ENCODE measurements around the gene TMEM132D. TPM values are rescaled to one million over a fixed set of nuclear protein-coding genes. Genes with fewer than 3 reads are reported as not detected.
A peak's percentile ranks its signal among the peaks of the same experiment; 100 is the strongest.

The TMEM132D gene
- total and polyA plus RNA-seq, 2 of the 8 experiments (the other 6 are each of a cell fraction or from before 2014, with no cell fraction given): 3.5 to 10.1 TPM

GRCh38 chr12:129186952-129187351, 716.9 kb downstream of the TMEM132D start:
- no peak overlapping the region for H3K23ac ChIP-seq (ENCODE audit: insufficient read length)
- no peak overlapping the region for H3K56ac ChIP-seq (replicated peaks; ENCODE audit: insufficient read length, low read depth, low read length)
- CTCF ChIA-PET (ENCODE audit: partially characterized antibody): interaction anchor here (0.7 to 2.0 kb wide), 15 partner anchors 9 to 839 kb away, joined by 3 to 8 read pairs (median 3); no protein-coding TSS in a partner anchor
- H3K18ac ChIP-seq (ENCODE audit: extremely low read depth, low read length): no peak overlapping the region
- no peak overlapping the region for H2BK120ac ChIP-seq (replicated peaks; ENCODE audit: low read depth, low read length)
- no peak overlapping the region for H3K14ac ChIP-seq (ENCODE audit: insufficient read length)
- no peak overlapping the region for H2BK20ac ChIP-seq (ENCODE audit: low read length)
- H3K4me3 ChIP-seq (ENCODE audit: extremely low read depth in 1 of 4, insufficient read depth in 2 of 4, low read depth in 3 of 4, low read length in 4 of 4): no peak overlapping the region
- H2BK15ac ChIP-seq (ENCODE audit: low read length): no peak overlapping the region
- POLR2A ChIA-PET (ENCODE audit: partially characterized antibody): no interaction called here
- H3K27ac ChIP-seq (ENCODE audit: low read depth, low read length): no peak overlapping the region
- H3K79me1 ChIP-seq (ENCODE audit: low read depth, low read length): no peaks in the 10 kb centered on the region
- DNase-seq (ENCODE audit: low read depth in 1 of 2, low spot score in 2 of 2) (no peak), FAIRE-seq (peak; percentile 36)
- no peaks in the 10 kb centered on the region for H3K27me3 ChIP-seq (replicated peaks in 1 of 4; ENCODE audit: control insufficient read depth in 3 of 4, extremely low read depth in 1 of 4, insufficient read depth in 3 of 4, low read length in 3 of 4)
- H4K20me1 ChIP-seq (replicated peaks in 1 of 2; ENCODE audit: control insufficient read depth in 1 of 2, insufficient read depth in 2 of 2, low read length in 2 of 2): no peaks in the 10 kb centered on the region
- H4K5ac ChIP-seq (ENCODE audit: insufficient read length, low read depth, low read length): no peak overlapping the region
- TF ChIP-seq CTCF (IDR thresholded peaks at IDR 0.05; ENCODE audit: control extremely low read depth in 1 of 3, insufficient read depth in 1 of 3, low read depth in 1 of 3, low read length in 3 of 3): peak; percentile 46 to 66 (median 52)
- TF ChIP-seq POU5F1 (IDR thresholded peaks at IDR 0.05; ENCODE audit: low read depth, low read length): no peak
- no peak for TF ChIP-seq CHD2 (IDR thresholded peaks at IDR 0.05; ENCODE audit: low read length)
- TF ChIP-seq RAD21 (IDR thresholded peaks at IDR 0.05 in 1 of 2, conservative IDR thresholded peaks at IDR 0.05 in 1 of 2; ENCODE audit: low read depth in 2 of 2, low read length in 2 of 2): peak; percentile 57 to 65; a peak in 3 of 4 replicates
- TF ChIP-seq CEBPB (IDR thresholded peaks at IDR 0.05; ENCODE audit: low read depth, low read length): no peak
- TF ChIP-seq MAFK (IDR thresholded peaks at IDR 0.05; ENCODE audit: low read depth, low read length): no peak
- no peak overlapping the region for H4K8ac ChIP-seq (ENCODE audit: extremely low read depth, insufficient read depth, low read length)
- no peaks in the 10 kb centered on the region; a peak in 2 of 7 replicates for H3K4me1 ChIP-seq (replicated peaks in 1 of 4; ENCODE audit: control insufficient read depth in 3 of 4, insufficient read depth in 4 of 4, low read length in 3 of 4)
- no peak overlapping the region for H4K91ac ChIP-seq (replicated peaks; ENCODE audit: insufficient read length, low read length)
- no peak overlapping the region for H2AK5ac ChIP-seq (ENCODE audit: low read depth, low read length)
- no peaks in the 10 kb centered on the region for H3K79me2 ChIP-seq (ENCODE audit: control insufficient read depth in 1 of 2, insufficient read depth in 2 of 2, low read length in 2 of 2)
- 89% methylated on average over 1 of the region's 1 CpG; no CpG with 5 or more reads in 1 of the 2 experiments for WGBS, 2 experiments (ENCODE audit: extremely low coverage in 1 of 2, insufficient coverage in 1 of 2, insufficient read length in 1 of 2, insufficient replicate concordance in 2 of 2, low coverage in 1 of 2, low lambda C conversion rate in 2 of 2, missing lambda C conversion rate in 1 of 2)
- no peak overlapping the region for H2BK5ac ChIP-seq (ENCODE audit: low read depth, low read length)
- peaks cover 0 to 7% of the 10 kb centered on the region in 2 experiments; a peak in 1 of 4 replicates for H3K9me3 ChIP-seq (ENCODE audit: insufficient read depth in 2 of 2, low read depth in 1 of 2, low read length in 1 of 2)
- H3K4ac ChIP-seq (replicated peaks; ENCODE audit: insufficient read length, low read depth, low read length): no peak overlapping the region
- H3K4me2 ChIP-seq (ENCODE audit: insufficient read depth in 1 of 2, low read depth in 2 of 2, low read length in 2 of 2): no peak overlapping the region
- H2BK12ac ChIP-seq (ENCODE audit: low read depth, low read length): no peak overlapping the region
- no peaks in the 10 kb centered on the region for H3K23me2 ChIP-seq (ENCODE audit: low read depth, low read length)
- no peak overlapping the region for H3K9ac ChIP-seq (replicated peaks in 1 of 4; ENCODE audit: extremely low read depth in 1 of 4, low read depth in 3 of 4, low read length in 3 of 4)
- H2AFZ ChIP-seq (ENCODE audit: low read length): no peak overlapping the region
- H3K36me3 ChIP-seq (ENCODE audit: control insufficient read depth in 2 of 4, insufficient read depth in 4 of 4, low read length in 3 of 4): no peaks in the 10 kb centered on the region

All from H1 (cell line).